K562 (cell line): Measurements from ENCODE around the gene PRR30. TPM values are rescaled to one million over a fixed set of nuclear protein-coding genes. Genes with fewer than 3 reads are reported as not detected.

Experiments
- ATAC-seq: fragments of 200-7000 bp; cut with Tn5 transposase; 3 replicates; pipeline ENCODE4 v1.9.1; 2020; ENCODE audit warnings: moderate library complexity
- BruUV-seq: library from RNA; stranded (reverse); fragments of 400-500 nt; replicated peaks from 2 replicates; lab custom pipeline; 2021; lab: Mats Ljungman, UMichigan
- CTCF ChIA-PET: fragments of 300-600 bp; formaldehyde crosslinking; extraction: SDS; loops from one replicate; lab custom pipeline; 2021; ENCODE audit warnings: low intra/inter-chr PET ratio; lab: Yijun Ruan, JAX
- POLR2A ChIA-PET: fragments of 300-600, 350-650 bp; sonication (Branson Sonifier 250); formaldehyde crosslinking; extraction: SDS; loops from one replicate; lab custom pipeline; 2021; ENCODE audit warnings: antibody characterized with exemption, inconsistent platforms; lab: Yijun Ruan, JAX
- DNase-seq, 4 experiments: peaks; one replicate each; pipeline versions ENCODE4 v3.0.0 to v3.0.0-alpha.2; 2011 to 2018; ENCODE audit warnings: low spot score in 3 of 4, mixed read lengths in 3 of 4; ENCODE audit errors: extremely low read depth in 1 of 4
- FAIRE-seq: peaks from 2 replicates; lab custom pipeline; 2011; peaks lifted over from hg19 to GRCh38; lab: Jason Lieb, UNC
- H2AFZ ChIP-seq: 2 replicates; pipeline ENCODE4 v1.6.0; 2011; ENCODE audit warnings: low read depth, low read length, control low read depth, inconsistent platforms
- H3K27ac ChIP-seq: fragments of 200-600 bp; 3 replicates; pipeline ENCODE4 v1.8.0; 2011; ENCODE audit warnings: low read depth, mild to moderate bottlenecking, control low read depth, inconsistent platforms, low read length, moderate library complexity, mixed read lengths; ENCODE audit errors: extremely low read depth
- H3K27me3 ChIP-seq, 2 experiments: fragments of 300-600 bp in 1 of 2; 2 replicates in 1 of 2; 3 replicates in 1 of 2; pipeline versions ENCODE4 v1.6.0 to v1.8.0; 2011; ENCODE audit warnings: inconsistent platforms in 2 of 2, low read length in 2 of 2, mild to moderate bottlenecking in 1 of 2, mixed read lengths in 1 of 2, moderate library complexity in 1 of 2; ENCODE audit not compliant: control insufficient read depth in 2 of 2, insufficient read depth in 2 of 2
- H3K36me3 ChIP-seq: fragments of 300-600 bp; 3 replicates; pipeline ENCODE4 v1.8.0; 2011; ENCODE audit warnings: mild to moderate bottlenecking, low read length, inconsistent platforms; ENCODE audit not compliant: control insufficient read depth, insufficient read depth
- H3K4me1 ChIP-seq, 2 experiments: fragments of 200-600 bp in 1 of 2; replicated peaks in 1 of 2; 2 replicates in 1 of 2; 3 replicates in 1 of 2; pipeline versions ENCODE4 v1.5.1 to v1.8.0; 2011; ENCODE audit warnings: inconsistent platforms in 2 of 2, low read length in 2 of 2, mild to moderate bottlenecking in 1 of 2, mixed read lengths in 1 of 2, moderate library complexity in 1 of 2; ENCODE audit not compliant: control insufficient read depth in 2 of 2, insufficient read depth in 2 of 2
- H3K4me2 ChIP-seq: 2 replicates; pipeline ENCODE4 v1.6.1; 2011; ENCODE audit warnings: low read length, control low read depth, inconsistent platforms, mixed read lengths; ENCODE audit not compliant: insufficient read depth
- H3K4me3 ChIP-seq: fragments of 200-600 bp; sonication (generic), shearing (Covaris generic); 2 replicates; pipeline ENCODE4 v1.5.1; 2016; ENCODE audit warnings: control low read depth, inconsistent platforms
- H3K79me2 ChIP-seq: fragments of 200-600 bp; 3 replicates; pipeline ENCODE4 v1.8.0; 2011; ENCODE audit warnings: low read length, inconsistent platforms; ENCODE audit not compliant: control insufficient read depth, insufficient read depth
- H3K9ac ChIP-seq, 2 experiments: 2 replicates each; pipeline versions ENCODE4 v1.6.0 to v1.6.1; 2011; ENCODE audit warnings: low read depth in 2 of 2, low read length in 2 of 2, control low read depth in 1 of 2, inconsistent platforms in 1 of 2, mild to moderate bottlenecking in 1 of 2, mixed read lengths in 1 of 2; ENCODE audit not compliant: insufficient read depth in 1 of 2
- H3K9me1 ChIP-seq: one replicate; pipeline ENCODE4 v1.6.0; 2011; ENCODE audit warnings: inconsistent platforms, mild to moderate bottlenecking, low read length, moderate library complexity; ENCODE audit not compliant: control insufficient read depth, insufficient read depth
- H3K9me3 ChIP-seq: replicated peaks from 2 replicates; pipeline ENCODE4 v1.5.1; 2011; ENCODE audit warnings: low read depth, low read length, inconsistent platforms; ENCODE audit not compliant: control insufficient read depth, insufficient read depth
- H4K20me1 ChIP-seq: replicated peaks from 2 replicates; pipeline ENCODE4 v1.6.1; 2011; ENCODE audit warnings: low read length, inconsistent platforms, mixed read lengths; ENCODE audit not compliant: control insufficient read depth, insufficient read depth
- FOXM1 ChIP-seq, 2 experiments: fragments of 450-650 bp in 1 of 2; sonication (generic) in 1 of 2; formaldehyde crosslinking in 1 of 2; IDR thresholded peaks; 2 replicates each; pipeline versions ENCODE4 v1.6.1 to v1.9.0; 2017 to 2022; ENCODE audit warnings: low read depth in 2 of 2, mild to moderate bottlenecking in 2 of 2, missing genetic modification reagents in 1 of 2, moderate library complexity in 1 of 2
- RBBP5 ChIP-seq: fragments of 200-600 bp; sonication (generic); IDR thresholded peaks from 2 replicates; pipeline ENCODE4 v1.6.1; 2012; ENCODE audit warnings: borderline replicate concordance, mild to moderate bottlenecking, low read length, control low read depth, inconsistent platforms; ENCODE audit not compliant: insufficient read depth, poor library complexity, severe bottlenecking
- ZBED1 ChIP-seq: IDR thresholded peaks from 2 replicates; pipeline ENCODE4 v1.6.1; 2014
- ZNF197 ChIP-seq: fragments of 200-800 bp; sonication (Bioruptor generic); IDR thresholded peaks from 2 replicates; pipeline ENCODE4 v1.6.1; 2016; ENCODE audit warnings: low read depth, missing genetic modification characterization, missing compliant biosample characterization
- WGBS: fragments of 100-300 bp; shearing (Covaris generic); methylation state at CpG from one replicate; pipeline ENCODE4 v1.1.6; 2016; ENCODE audit warnings: low coverage, mixed read lengths; ENCODE audit not compliant: insufficient coverage; ENCODE audit errors: missing lambda C conversion rate; 5-methylcytosine and 5-hydroxymethylcytosine counted together
- in situ Hi-C: fragments of 300-500 bp; cut with MboI; formaldehyde crosslinking; loops from 4 replicates; pipeline ENCODE4 v1.15.0; 2018; ENCODE audit warnings: inconsistent platforms, mixed read lengths
- intact Hi-C: fragments of 100-400 bp; cut with micrococcal nuclease; formaldehyde crosslinking; loops from 2 replicates; pipeline ENCODE4 v1.14.2; 2022
- polyA plus RNA-seq, 8 experiments: library from polyadenylated mRNA; depleted of rRNA in 4 of 8; stranded (reverse) in 5 of 8; unstranded in 3 of 8; fragments of >200 nt; fragmentation: Nextera tagmentation in 2 of 8; fragmentation: Illumina TruSeq in 1 of 8; extraction: Ambion mirVana in 2 of 8; extraction: Trizol in 1 of 8; gene quantifications; 2 replicates each; pipeline versions ENCODE4 v1.2.1 to v1.2.3, GENCODE V29; 2011 to 2014; ENCODE audit warnings: inconsistent platforms in 1 of 8, missing spikeins in 1 of 8
- total RNA-seq, 7 experiments: library from RNA; depleted of rRNA in 6 of 7; stranded (reverse); fragments of >200 nt in 6 of 7; fragmentation: Illumina TruSeq in 2 of 7; extraction: Trizol in 2 of 7; gene quantifications; 2 replicates each; pipeline versions ENCODE4 v1.2.1 to v1.2.3, GENCODE V29; 2011 to 2021; ENCODE audit warnings: low replicate concordance in 1 of 7

The PRR30 gene
- total and polyA plus RNA-seq, 9 of the 15 experiments (the other 6 are each of a cell fraction or from before 2014, with no cell fraction given), result not detected

GRCh38 chr2:27091746-27092695, 47.2 kb downstream of the PRR30 start:
- H3K4me1 ChIP-seq, result peaks cover 57 to 62% of the 10 kb centered on the region in 2 experiments
- in situ Hi-C loops, result no loop called here

More at GRCh38 chr2:27091746-27092695, 47.2 kb downstream of the PRR30 start:
- H3K27me3 ChIP-seq, result no peaks in the 10 kb centered on the region
- no TSS peak for BruUV-seq
- FAIRE-seq (peak; percentile 51), ATAC-seq (0 out of 3 replicates have a peak, but pooled peaks have one; percentile 2), DNase-seq (no peak)
- 55% methylated on average over 25 of the region's 25 CpGs for WGBS
- H3K9me1 ChIP-seq, result no peaks in the 10 kb centered on the region
- H4K20me1 ChIP-seq, result no peaks in the 10 kb centered on the region
- POLR2A ChIA-PET, result interaction anchor here (0.6 to 3.6 kb wide), 3 partner anchors 10 to 685 kb away, joined by 3 to 11 read pairs (median 3); no protein-coding TSS in a partner anchor
- peak overlapping the region; percentile 94 for H2AFZ ChIP-seq
- TF ChIP-seq ZBED1 (0 out of 2 replicates have a peak, but pooled peaks have one; percentile 29), RBBP5 (peak; percentile 37), FOXM1 (IDR thresholded peaks at IDR 0.05; ENCODE audit: low read depth) (no peak), FOXM1 (CRISPR knock-in tag; IDR thresholded peaks at IDR 0.05; ENCODE audit: low read depth) (0 out of 2 replicates have a peak, but pooled peaks have one; percentile 10), ZNF197 (CRISPR knock-in tag) (no peak)
- no peaks in the 10 kb centered on the region for H3K9me3 ChIP-seq
- H3K4me3 ChIP-seq, result no peak overlapping the region
- H3K36me3 ChIP-seq, result no peaks in the 10 kb centered on the region; the same call in 2 of the 3 replicates
- CTCF ChIA-PET, result interaction anchor here (0.8 kb wide), 1 partner anchor 132 kb away, joined by 3 read pairs; no protein-coding TSS in a partner anchor
- peak overlapping the region; percentile 50 for H3K4me2 ChIP-seq
- peak overlapping the region; percentile 35 to 77; a peak in 3 of 4 replicates for H3K9ac ChIP-seq
- peaks cover 9% of the 10 kb centered on the region; the same call in 2 of the 3 replicates for H3K79me2 ChIP-seq
- peak overlapping the region; percentile 69 for H3K27ac ChIP-seq
- intact Hi-C loops, result no loop called here
